Pancreas (tissue), 10 donors: ENCODE results near the gene PPDPF. TPM values are rescaled to one million over a fixed set of nuclear protein-coding genes. Genes with fewer than 3 reads are reported as not detected.
A peak's percentile ranks its signal among the peaks of the same experiment; 100 is the strongest.

Source experiments
- ATAC-seq, 4 donors: fragments of 200-7000 bp; cut with Tn5 transposase; one replicate each; pipeline versions ENCODE4 v1.8.0 to v1.9.1; 2020; ENCODE audit warnings: mild to moderate bottlenecking in 4 of 4, moderate library complexity in 4 of 4
- DNase-seq, 6 donors: peaks; one replicate each; pipeline ENCODE4 v3.0.0-alpha.2; 2020
- FAIRE-seq: peaks from 2 replicates; lab custom pipeline; 2012; peaks lifted over from hg19 to GRCh38; lab: Jason Lieb, UNC
- H3K27ac ChIP-seq, 4 donors: fragments of 200-600 bp; sonication (generic); 1 replicate in 3 of 4; 2 replicates in 1 of 4; pipeline versions ENCODE4 v1.5.0 to v1.8.0; 2020
- H3K27me3 ChIP-seq, 4 donors: fragments of 200-600 bp; one replicate each; pipeline ENCODE4 v1.8.0; 2021
- H3K36me3 ChIP-seq, 3 donors: fragments of 200-600 bp; sonication (generic) in 1 of 3; one replicate each; pipeline versions ENCODE4 v1.5.0 to v1.8.0; 2020 to 2021
- H3K4me1 ChIP-seq, 3 donors: fragments of 200-600 bp; one replicate each; pipeline ENCODE4 v1.8.0; 2021
- H3K4me3 ChIP-seq, 4 donors: fragments of 200-600 bp; sonication (generic) in 2 of 4; one replicate each; pipeline versions ENCODE4 v1.5.0 to v1.8.0; 2020 to 2021
- H3K9me3 ChIP-seq, 4 donors: fragments of 200-600 bp; one replicate each; pipeline ENCODE4 v1.8.0; 2021
- CTCF ChIP-seq, 4 donors: fragments of 200-600 bp; sonication (generic) in 3 of 4; IDR thresholded peaks; one replicate each; pipeline versions ENCODE4 v1.5.0 to v1.8.0; 2021; ENCODE audit warnings: antibody characterized with exemption in 4 of 4
- WGBS, 2 donors: extraction: QIAGEN DNeasy Blood & Tissue Kit; methylation state at CpG; one replicate each; pipeline ENCODE4 v1.1.7; 2013; 5-methylcytosine and 5-hydroxymethylcytosine counted together
- intact Hi-C, 3 donors: fragments of 100-400 bp; cut with DNase I; formaldehyde crosslinking; loops; one replicate each; pipeline versions ENCODE4 v1.11.1 to v1.14.2; 2022
- polyA plus RNA-seq, 2 donors: library from polyadenylated mRNA; stranded (reverse); fragments of 200-250 nt; gene quantifications; one replicate each; pipeline ENCODE4 v1.2.3, GENCODE V29; 2013
- total RNA-seq, 6 donors: library from RNA; stranded (reverse); fragmentation: NEBNext Ultra II Directional in 4 of 6; extraction: Animal tissue kit (Norgen Biotek cat#: 25700) in 4 of 6; gene quantifications; one replicate each; pipeline versions ENCODE4 v1.2.1 to v1.2.4, GENCODE V29; 2021 to 2023
- donor health status: healthy with polysubstance abuse.
- donor health status: DM: no; HTN: no; CAD: no; lungs with moderate emphysema.
- donor health status: DM: no; HTN: no; CAD: no.
- donor health status: control.
- donor health status: control.
- donor health status: Bipolar disorder and iron deficiency.
- donor health status: DM: yes; HTN: yes; CAD: no.
- donor health status: DM: no; HTN: no; CAD: no.
- donor health status: DM: no; HTN: no; CAD: no.
- donor health status: DM: yes; HTN: yes; CAD: no.

The PPDPF gene
- total and polyA plus RNA-seq, 8 donors: 77.7 to 224 (median 155) TPM

DNA sequence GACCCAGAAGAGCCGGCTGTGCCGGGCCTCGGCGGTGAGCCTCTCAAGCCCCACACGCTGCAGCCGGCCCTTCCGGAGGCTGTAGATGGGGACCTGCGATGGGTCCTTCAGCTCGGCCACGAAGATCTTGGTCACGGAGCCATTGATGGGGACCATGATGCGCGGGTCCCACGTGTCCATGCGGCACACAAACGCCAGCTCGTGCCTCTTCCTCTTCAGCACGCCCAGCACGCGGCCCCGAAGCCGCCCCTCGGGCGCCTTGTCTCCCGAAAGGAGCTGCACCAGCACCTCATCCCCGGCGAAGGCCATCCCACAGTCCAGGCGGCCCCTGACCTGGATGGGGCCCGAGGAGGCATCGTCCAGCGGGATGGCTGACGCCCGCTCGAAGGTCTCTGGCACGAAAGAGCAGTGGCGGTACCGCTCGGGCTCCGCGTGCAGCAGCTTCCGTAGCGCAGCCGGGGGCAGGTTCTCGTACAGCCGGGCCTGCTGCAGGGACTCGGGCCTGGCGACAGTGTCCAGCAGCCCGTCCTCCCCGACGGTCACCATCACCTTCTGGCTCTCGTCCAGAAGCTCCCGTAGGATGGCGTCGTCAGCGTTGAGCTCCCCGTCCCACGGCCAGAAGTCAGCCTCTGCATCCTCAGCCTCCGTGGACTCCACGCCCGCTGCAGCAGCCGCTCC is 44.6 kb downstream of the PPDPF start:
- Histone ChIP-seq H3K27ac (no peak overlapping the region), H3K36me3 (peaks cover 0 to 26% (median 0%) of the 10 kb centered on the region in 3 donors), H3K4me3 (no peak overlapping the region), H3K9me3 (no peaks in the 10 kb centered on the region), H3K4me1 (no peaks in the 10 kb centered on the region), H3K27me3 (no peaks in the 10 kb centered on the region)
- TF ChIP-seq CTCF (IDR thresholded peaks at IDR 0.05): no peak
- intact Hi-C loops: no loop called here
- DNase-seq (peak in 1 of 6 donors; percentile 76), ATAC-seq (no peak), FAIRE-seq (no peak)
- WGBS, 2 donors: 95 to 97% methylated on average over 58 to 61 of the region's 61 CpGs

- WGBS, 2 donors: 95 to 96% methylated on average over 43 of the region's 43 CpGs
- no peak for ATAC-seq
- intact Hi-C loops: no loop called here
- no peak for DNase-seq
- Histone ChIP-seq H3K36me3 (peaks cover 0 to 20% (median 0%) of the 10 kb centered on the region in 3 donors), H3K9me3 (no peaks in the 10 kb centered on the region), H3K27me3 (no peaks in the 10 kb centered on the region), H3K4me1 (no peaks in the 10 kb centered on the region), H3K27ac (no peak overlapping the region), H3K4me3 (no peak overlapping the region)
- no peak for TF ChIP-seq CTCF (IDR thresholded peaks at IDR 0.05)
- no peak for FAIRE-seq
Measured at GRCh38 chr20:63565699-63566335, 45.3 kb downstream of the PPDPF start.

DNA sequence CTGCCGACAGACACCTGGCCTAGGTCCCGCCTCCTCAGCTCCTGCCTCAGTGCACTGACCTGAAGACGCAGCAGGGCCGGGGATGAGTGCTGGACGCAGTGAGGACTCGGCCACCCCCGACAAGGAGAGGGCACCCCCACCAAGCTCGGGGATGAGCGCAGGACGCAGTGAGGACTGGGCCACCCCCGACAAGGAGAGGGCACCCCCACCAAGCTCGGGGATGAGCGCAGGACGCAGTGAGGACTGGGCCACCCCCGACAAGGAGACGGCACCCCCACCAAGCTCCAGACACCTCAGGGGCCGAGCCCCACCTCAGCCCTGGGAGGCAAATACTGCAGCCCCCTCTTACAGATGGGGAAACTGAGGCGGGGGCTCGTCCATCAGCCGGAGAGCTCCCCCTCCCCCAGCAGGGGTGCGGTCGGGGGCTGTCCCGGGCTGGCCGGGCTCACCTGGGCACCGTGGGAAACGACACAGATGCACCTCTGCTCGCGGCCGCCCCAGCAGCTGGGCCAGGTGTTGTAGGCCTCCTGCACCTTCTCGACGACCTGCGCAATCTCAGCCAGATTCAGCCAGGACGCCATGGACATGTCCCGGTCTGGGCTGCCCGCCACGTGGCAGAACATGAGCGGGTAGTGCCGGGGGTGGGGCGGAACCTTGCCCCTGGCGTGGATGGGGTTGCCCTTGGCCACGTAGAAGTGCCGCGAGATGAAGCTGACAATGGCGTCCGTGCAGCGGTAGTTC is 46.0 kb downstream of the PPDPF start:
- 68 to 73% methylated on average over 43 to 46 of the region's 46 CpGs for WGBS, 2 donors
- no peak overlapping the region for H3K27ac ChIP-seq

DNA sequence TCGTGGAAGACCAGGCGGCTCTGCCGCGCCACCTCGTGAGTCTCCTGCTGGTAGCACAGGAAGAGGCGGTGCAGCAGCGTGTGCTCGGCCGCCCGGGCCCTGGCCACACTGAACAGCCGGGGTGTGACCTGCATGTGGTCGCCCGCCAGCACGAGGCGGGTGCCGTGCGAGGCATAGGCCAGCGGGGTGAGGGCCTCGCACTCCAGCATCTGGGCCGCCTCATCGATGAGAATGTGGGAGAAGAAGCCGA is 46.5 kb downstream of the PPDPF start:
- Histone ChIP-seq H3K27me3 (no peaks in the 10 kb centered on the region), H3K36me3 (peaks cover 0 to 12% (median 0%) of the 10 kb centered on the region in 3 donors), H3K9me3 (no peaks in the 10 kb centered on the region), H3K4me1 (no peaks in the 10 kb centered on the region), H3K4me3 (no peak overlapping the region), H3K27ac (no peak overlapping the region)
- no peak for TF ChIP-seq CTCF (IDR thresholded peaks at IDR 0.05)
- intact Hi-C loops: no loop called here
- peak in 2 of 4 donors; percentile 2 to 6 for ATAC-seq
- WGBS, 2 donors: 92 to 97% methylated on average over 20 to 22 of the region's 22 CpGs
- FAIRE-seq: no peak
- DNase-seq: peak in 1 of 6 donors; percentile 81

More for the DNA sequence above, 46.0 kb downstream of the PPDPF start:
- Histone ChIP-seq H3K4me1 (no peaks in the 10 kb centered on the region), H3K4me3 (no peak overlapping the region), H3K9me3 (no peaks in the 10 kb centered on the region), H3K36me3 (peaks cover 0 to 16% (median 0%) of the 10 kb centered on the region in 3 donors), H3K27me3 (no peaks in the 10 kb centered on the region)
- peak in 3 of 6 donors; percentile 48 to 74 (median 58) for DNase-seq
- FAIRE-seq: no peak
- intact Hi-C loops: no loop called here
- peak in 3 of 4 donors; percentile 31 to 55 (median 43) for ATAC-seq
- TF ChIP-seq CTCF (IDR thresholded peaks at IDR 0.05): no peak
